ENCODE results near the gene ARSK. TPM values are rescaled to one million over a fixed set of nuclear protein-coding genes. Genes with fewer than 3 reads are reported as not detected.

Gene ARSK
- total RNA-seq, 4 donors from 2014 or later: 5.9 to 12.2 (median 7.7) TPM

DNA sequence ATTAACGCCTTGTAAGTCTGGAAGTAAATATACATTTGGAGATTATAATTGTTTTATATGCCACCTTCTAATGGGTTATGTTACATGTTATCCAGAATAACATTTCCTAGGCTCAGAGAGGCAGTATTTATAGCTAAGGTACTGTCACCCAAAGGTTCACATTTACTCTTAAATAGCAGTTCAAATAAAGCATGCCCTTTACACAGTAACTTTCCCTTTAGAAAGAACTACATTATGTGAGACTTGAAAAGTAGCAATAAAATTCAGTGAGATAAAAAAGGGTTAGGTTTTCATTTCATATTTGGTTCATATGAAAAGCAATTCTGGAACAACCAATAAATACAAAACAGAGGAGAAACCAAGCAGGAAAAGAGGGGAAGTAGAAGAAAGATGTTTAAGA lies 35.2 kb upstream of the ARSK start:
- TF ChIP-seq, protein P1, sequence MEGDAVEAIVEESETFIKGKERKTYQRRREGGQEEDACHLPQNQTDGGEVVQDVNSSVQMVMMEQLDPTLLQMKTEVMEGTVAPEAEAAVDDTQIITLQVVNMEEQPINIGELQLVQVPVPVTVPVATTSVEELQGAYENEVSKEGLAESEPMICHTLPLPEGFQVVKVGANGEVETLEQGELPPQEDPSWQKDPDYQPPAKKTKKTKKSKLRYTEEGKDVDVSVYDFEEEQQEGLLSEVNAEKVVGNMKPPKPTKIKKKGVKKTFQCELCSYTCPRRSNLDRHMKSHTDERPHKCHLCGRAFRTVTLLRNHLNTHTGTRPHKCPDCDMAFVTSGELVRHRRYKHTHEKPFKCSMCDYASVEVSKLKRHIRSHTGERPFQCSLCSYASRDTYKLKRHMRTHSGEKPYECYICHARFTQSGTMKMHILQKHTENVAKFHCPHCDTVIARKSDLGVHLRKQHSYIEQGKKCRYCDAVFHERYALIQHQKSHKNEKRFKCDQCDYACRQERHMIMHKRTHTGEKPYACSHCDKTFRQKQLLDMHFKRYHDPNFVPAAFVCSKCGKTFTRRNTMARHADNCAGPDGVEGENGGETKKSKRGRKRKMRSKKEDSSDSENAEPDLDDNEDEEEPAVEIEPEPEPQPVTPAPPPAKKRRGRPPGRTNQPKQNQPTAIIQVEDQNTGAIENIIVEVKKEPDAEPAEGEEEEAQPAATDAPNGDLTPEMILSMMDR (IDR thresholded peaks at IDR 0.05): no peak
- WGBS, 2 donors: 95% methylated on average over 1 of the region's 1 CpG
- DNase-seq (ENCODE audit: low spot score in 2 of 2): no peak
- no peak overlapping the region for H3K4me3 ChIP-seq (ENCODE audit: low read depth, poor library complexity, severe bottlenecking)
- intact Hi-C loops (cut with DNase I; ENCODE audit: low total_unique reads): no loop called here

GRCh38 chr5:95520206-95520605 lies 34.7 kb upstream of the ARSK start:
- intact Hi-C loops (cut with DNase I; ENCODE audit: low total_unique reads): no loop called here
- no peak for DNase-seq (ENCODE audit: low spot score in 2 of 2)
- WGBS, 2 donors: 82 to 85% methylated on average over 1 of the region's 1 CpG
- TF ChIP-seq, protein P1 (IDR thresholded peaks at IDR 0.05): no peak
- no peak for TF ChIP-seq POLR2A (IDR thresholded peaks at IDR 0.05)
- no peak overlapping the region for H3K4me3 ChIP-seq (ENCODE audit: low read depth, poor library complexity, severe bottlenecking)

DNA sequence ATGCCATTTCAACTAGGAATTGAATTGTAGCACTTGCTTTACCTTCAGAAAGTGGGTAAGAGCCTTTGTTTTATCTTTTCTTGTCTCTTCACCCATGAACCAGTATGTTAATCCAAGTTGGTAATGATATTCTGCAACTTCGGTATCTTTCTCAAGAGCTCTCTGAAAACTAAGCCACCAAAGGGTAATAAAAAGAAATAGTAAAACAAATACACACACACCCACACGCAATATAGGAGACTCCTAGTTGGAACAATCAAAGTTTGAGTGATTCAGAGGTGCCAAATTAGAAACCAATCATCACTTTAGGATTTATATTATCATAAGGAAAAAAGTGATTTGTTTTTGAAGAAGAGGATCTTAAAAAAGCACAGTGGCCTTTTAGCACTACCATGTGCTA lies 30.5 kb upstream of the ARSK start:
- intact Hi-C loops (cut with DNase I; ENCODE audit: low total_unique reads): no loop called here
- DNase-seq (ENCODE audit: low spot score in 2 of 2): no peak
- H3K4me3 ChIP-seq (ENCODE audit: low read depth, poor library complexity, severe bottlenecking): no peak overlapping the region
- 83 to 84% methylated on average over 2 of the region's 2 CpGs for WGBS, 2 donors
- TF ChIP-seq, protein P1 (IDR thresholded peaks at IDR 0.05): no peak
- TF ChIP-seq POLR2A (IDR thresholded peaks at IDR 0.05): no peak

DNA sequence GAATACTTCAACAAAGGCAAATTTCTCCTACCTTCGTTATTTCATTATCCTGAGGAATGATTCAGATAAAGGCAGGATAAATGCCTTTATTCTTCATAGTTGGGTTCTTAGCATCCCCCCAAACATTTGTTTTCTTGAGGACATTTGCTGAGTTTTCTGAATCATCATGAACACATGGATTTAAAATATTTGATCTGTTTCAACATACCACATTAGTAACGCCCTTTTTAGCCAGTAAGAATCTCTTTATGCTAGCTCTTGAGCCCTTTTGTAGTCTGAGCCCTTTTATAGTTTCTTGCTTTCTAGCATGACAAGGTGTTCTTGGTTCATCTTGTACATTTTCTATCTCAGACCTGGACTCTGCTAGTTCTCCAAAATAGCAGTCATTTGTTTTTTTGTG lies 28.0 kb upstream of the ARSK start:
- no peak overlapping the region for H3K4me3 ChIP-seq (ENCODE audit: low read depth, poor library complexity, severe bottlenecking)
- 96 to 99% methylated on average over 2 of the region's 2 CpGs for WGBS, 2 donors
- TF ChIP-seq, protein P1 (IDR thresholded peaks at IDR 0.05): no peak
- no peak for TF ChIP-seq POLR2A (IDR thresholded peaks at IDR 0.05)
- intact Hi-C loops (cut with DNase I; ENCODE audit: low total_unique reads): no loop called here
- no peak for DNase-seq (ENCODE audit: low spot score in 2 of 2)

DNA sequence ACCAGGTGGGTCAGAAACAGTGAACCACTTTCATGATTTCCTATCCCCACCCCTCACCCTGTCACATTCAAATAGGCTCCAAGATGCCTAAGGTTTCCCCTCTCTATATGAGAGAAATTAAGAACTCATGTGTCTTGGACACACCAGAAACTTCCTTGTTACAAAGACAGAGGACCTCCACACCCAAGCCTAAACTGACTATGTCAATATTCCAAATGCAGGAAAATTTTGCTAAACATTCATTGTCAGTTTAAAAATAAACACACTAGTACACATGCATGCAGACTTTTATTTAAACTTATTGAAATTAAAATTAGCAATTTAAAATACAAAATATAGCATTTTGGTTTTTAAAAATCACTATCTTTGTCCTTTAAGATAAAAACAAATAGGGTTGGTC lies 26.3 kb upstream of the ARSK start:
- no peak for DNase-seq (ENCODE audit: low spot score in 2 of 2)
- H3K4me3 ChIP-seq (ENCODE audit: low read depth, poor library complexity, severe bottlenecking): no peak overlapping the region
- TF ChIP-seq POLR2A (IDR thresholded peaks at IDR 0.05): no peak
- TF ChIP-seq, protein P1 (IDR thresholded peaks at IDR 0.05): no peak
- intact Hi-C loops (cut with DNase I; ENCODE audit: low total_unique reads): no loop called here

GRCh38 chr5:95530416-95530815 lies 24.5 kb upstream of the ARSK start:
- intact Hi-C loops (cut with DNase I; ENCODE audit: low total_unique reads): no loop called here
- TF ChIP-seq POLR2A (IDR thresholded peaks at IDR 0.05): no peak
- TF ChIP-seq, protein P1 (IDR thresholded peaks at IDR 0.05): no peak
- no peak overlapping the region for H3K4me3 ChIP-seq (ENCODE audit: low read depth, poor library complexity, severe bottlenecking)
- WGBS, 2 donors: 97 to 98% methylated on average over 2 of the region's 2 CpGs
- DNase-seq (ENCODE audit: low spot score in 2 of 2): no peak
